ENCODE results near the gene HARBI1. TPM values are rescaled to one million over a fixed set of nuclear protein-coding genes. Genes with fewer than 3 reads are reported as not detected.

HARBI1 gene
- total and polyA plus RNA-seq, 10 of the 15 experiments (the other 5 are each of a cell fraction or from before 2014, with no cell fraction given) = 3.6 to 8.4 (median 5.2) TPM

GRCh38 chr11:46603704-46604308 lies 13.2 kb downstream of the HARBI1 start (continued):
- TF ChIP-seq NFIC (IDR thresholded peaks at IDR 0.05; ENCODE audit: low read depth, low read length) = peak; percentile 61
- TF ChIP-seq NR2C2 (IDR thresholded peaks at IDR 0.05; ENCODE audit: borderline replicate concordance, control insufficient read depth, insufficient read length, low read depth) = no peak
- TF ChIP-seq ZNF384 (IDR thresholded peaks at IDR 0.05; ENCODE audit: borderline replicate concordance, low read depth, low read length) = no peak
- TF ChIP-seq CUX1 (IDR thresholded peaks at IDR 0.05; ENCODE audit: insufficient replicate concordance, low read depth, low read length) = no peak
- TF ChIP-seq GATAD2B (conservative IDR thresholded peaks at IDR 0.05; ENCODE audit: low read depth) = no peak
- no peak for TF ChIP-seq SMC3 (IDR thresholded peaks at IDR 0.05; ENCODE audit: borderline replicate concordance, low read length)
- TF ChIP-seq BCL11A (IDR thresholded peaks at IDR 0.05; ENCODE audit: low read depth, low read length) = peak; percentile 61; the same call in 1 of the 2 replicates
- TF ChIP-seq KDM1A (IDR thresholded peaks at IDR 0.05; ENCODE audit: borderline replicate concordance) = no peak
- no peak for TF ChIP-seq CEBPZ (IDR thresholded peaks at IDR 0.05; ENCODE audit: low read depth, low read length)
- no peak for TF ChIP-seq KAT2A (conservative IDR thresholded peaks at IDR 0.05; ENCODE audit: control insufficient read depth, low read depth, low read length)
- no peak for TF ChIP-seq TAF1 (IDR thresholded peaks at IDR 0.05; ENCODE audit: borderline replicate concordance, low read depth, low read length)
- TF ChIP-seq PML (IDR thresholded peaks at IDR 0.05; ENCODE audit: low read length) = no peak
- no peak for TF ChIP-seq MYB (IDR thresholded peaks at IDR 0.05; ENCODE audit: borderline replicate concordance, low read depth, low read length)
- 0 out of 2 replicates have a peak, but pooled peaks have one; percentile 64 for TF ChIP-seq DPF2 (IDR thresholded peaks at IDR 0.05)
- peak; percentile 67; the same call in 1 of the 2 replicates for TF ChIP-seq MLLT1 (IDR thresholded peaks at IDR 0.05)
- no peak for TF ChIP-seq POLR2AphosphoS5 (IDR thresholded peaks at IDR 0.05; ENCODE audit: low read length)
- no peak for TF ChIP-seq ZSCAN29 (IDR thresholded peaks at IDR 0.05)
- no peak for TF ChIP-seq RELA (IDR thresholded peaks at IDR 0.05; ENCODE audit: borderline replicate concordance, partially characterized antibody)
- no peak for TF ChIP-seq TARDBP (IDR thresholded peaks at IDR 0.05; ENCODE audit: borderline replicate concordance)
